Upper lobe of left lung (tissue), 6 donors: Measurements from ENCODE around the gene SPATA7. TPM values are rescaled to one million over a fixed set of nuclear protein-coding genes. Genes with fewer than 3 reads are reported as not detected.

Experiments
- ATAC-seq, 2 donors: fragments of 200-7000 bp; cut with Tn5 transposase; one replicate each; pipeline ENCODE4 v1.9.1; 2022; ENCODE audit warnings: mild to moderate bottlenecking in 2 of 2, moderate library complexity in 2 of 2; ENCODE audit not compliant: low FRiP score in 2 of 2
- DNase-seq, 2 donors: peaks; one replicate each; pipeline ENCODE4 v3.0.0-alpha.2; 2019 to 2020
- H3K27ac ChIP-seq, 4 donors: fragments of 200-600 bp; sonication (generic); one replicate each; pipeline ENCODE4 v1.5.1; 2016 to 2019
- H3K27me3 ChIP-seq, 4 donors: fragments of 200-600 bp; sonication (generic); one replicate each; pipeline ENCODE4 v1.5.1; 2017 to 2019
- H3K36me3 ChIP-seq, 4 donors: fragments of 200-600 bp; sonication (generic); one replicate each; pipeline ENCODE4 v1.5.1; 2016 to 2019
- H3K4me1 ChIP-seq, 4 donors: fragments of 200-600 bp; sonication (generic); one replicate each; pipeline ENCODE4 v1.5.1; 2018 to 2019
- H3K4me3 ChIP-seq, 4 donors: fragments of 200-600 bp; sonication (generic); one replicate each; pipeline ENCODE4 v1.5.1; 2017 to 2019; ENCODE audit warnings: mild to moderate bottlenecking in 2 of 4, moderate library complexity in 1 of 4
- H3K9me3 ChIP-seq, 4 donors: fragments of 200-600 bp; sonication (generic); one replicate each; pipeline ENCODE4 v1.5.1; 2018 to 2019
- CTCF ChIP-seq, 6 experiments: fragments of 450-650 bp in 4 of 6; fragments of 200-600 bp in 2 of 6; sonication (generic) in 2 of 6; IDR thresholded peaks; one replicate each; pipeline ENCODE4 v1.5.1; 2016 to 2019; ENCODE audit warnings: antibody characterized with exemption in 6 of 6
- EP300 ChIP-seq, 4 donors: sonication (generic); formaldehyde crosslinking; IDR thresholded peaks; one replicate each; pipeline ENCODE4 v1.5.1; 2017; ENCODE audit warnings: antibody characterized with exemption in 4 of 4, control low read depth in 2 of 4
- POLR2A ChIP-seq, 4 donors: fragments of 450-650 bp; IDR thresholded peaks; one replicate each; pipeline ENCODE4 v1.5.1; 2016 to 2017; ENCODE audit warnings: antibody characterized with exemption in 4 of 4, mild to moderate bottlenecking in 2 of 4
- POLR2AphosphoS5 ChIP-seq, 2 donors: sonication (generic); formaldehyde crosslinking; IDR thresholded peaks; one replicate each; pipeline ENCODE4 v1.5.1; 2017; ENCODE audit warnings: antibody characterized with exemption in 2 of 2
- WGBS, 2 donors: methylation state at CpG; one replicate each; pipeline ENCODE4 v1.1.5; 2017 to 2018; 5-methylcytosine and 5-hydroxymethylcytosine counted together
- total RNA-seq, 6 donors: library from RNA; depleted of rRNA in 4 of 6; stranded (reverse); fragments of >200 nt in 4 of 6; gene quantifications; one replicate each; pipeline versions ENCODE4 v1.1.0 to v1.2.1, GENCODE V29; 2016 to 2021
- donor health status: DM: no; HTN: no; CAD: no; lungs with moderate emphysema.
- donor health status: DM: no; HTN: yes; CAD: no; lungs with severe emphysema.

Gene SPATA7
- 10 to 100 TPM in 3 of 6 donors, 1 to 10 TPM in 3; 6.2 to 27.2 (median 11.0) TPM for total RNA-seq

GRCh38 chr14:88385212-88386101 lies at the start of gene SPATA7:
SPATA7 (plus strand) TSS chr14:88385657; CDS start chr14:88385819, 162 bp downstream.
- peak in 3 of 4 donors; percentile 53 to 86 (median 73) for TF ChIP-seq POLR2A (IDR thresholded peaks at IDR 0.05)
- TF ChIP-seq EP300 (IDR thresholded peaks at IDR 0.05) = no peak
- TF ChIP-seq POLR2AphosphoS5 (IDR thresholded peaks at IDR 0.05) = peak; percentile 82 to 94
- TF ChIP-seq CTCF (IDR thresholded peaks at IDR 0.05) = peak in 2 of 6 experiments; percentile 17 to 21
- Histone ChIP-seq H3K4me3 (peak within 1 kb of the TSS; percentile 70 to 98 (median 90)), H3K9me3 (no peaks in the 10 kb centered on the region), H3K36me3 (no peaks in the 10 kb centered on the region), H3K27ac (peak within 1 kb of the TSS; percentile 75 to 87 (median 82)), H3K4me1 (peaks cover 4 to 12% (median 9%) of the 10 kb centered on the region in 4 donors), H3K27me3 (no peaks in the 10 kb centered on the region)
- WGBS, 2 donors = 0 to 1% methylated on average over 17 to 38 of the region's 50 CpGs
- ATAC-seq (peak; percentile 97 to 99), DNase-seq (peak; percentile 96 to 98)

GRCh38 chr14:88340357-88340756 lies 45.1 kb upstream of the SPATA7 start:
- no peaks in the 10 kb centered on the region for H3K27me3 ChIP-seq
- H3K36me3 ChIP-seq = no peaks in the 10 kb centered on the region
- H3K27ac ChIP-seq = no peak overlapping the region
- TF ChIP-seq POLR2AphosphoS5 (IDR thresholded peaks at IDR 0.05) (no peak), POLR2A (IDR thresholded peaks at IDR 0.05) (no peak), CTCF (IDR thresholded peaks at IDR 0.05) (no peak), EP300 (IDR thresholded peaks at IDR 0.05) (no peak)
- DNase-seq (no peak), ATAC-seq (no peak)
- H3K9me3 ChIP-seq = no peaks in the 10 kb centered on the region
- no peak overlapping the region for H3K4me3 ChIP-seq
- no peaks in the 10 kb centered on the region for H3K4me1 ChIP-seq

- no peak for TF ChIP-seq POLR2AphosphoS5 (IDR thresholded peaks at IDR 0.05)
- no peak for TF ChIP-seq CTCF (IDR thresholded peaks at IDR 0.05)
- TF ChIP-seq EP300 (IDR thresholded peaks at IDR 0.05) = no peak
- no peak for TF ChIP-seq POLR2A (IDR thresholded peaks at IDR 0.05)
- no peak for DNase-seq
Measured at GRCh38 chr14:88342980-88343379, 42.5 kb upstream of the SPATA7 start.

GRCh38 chr14:88346048-88346639 lies 39.3 kb upstream of the SPATA7 start:
- no peaks in the 10 kb centered on the region for H3K9me3 ChIP-seq
- H3K27me3 ChIP-seq = no peaks in the 10 kb centered on the region
- WGBS, 2 donors = 65 to 72% methylated on average over 5 of the region's 5 CpGs
- no peaks in the 10 kb centered on the region for H3K36me3 ChIP-seq
- TF ChIP-seq POLR2A (IDR thresholded peaks at IDR 0.05) (no peak), CTCF (IDR thresholded peaks at IDR 0.05) (no peak), POLR2AphosphoS5 (IDR thresholded peaks at IDR 0.05) (no peak), EP300 (IDR thresholded peaks at IDR 0.05) (no peak)
- H3K4me3 ChIP-seq = no peak overlapping the region
- no peak overlapping the region for H3K27ac ChIP-seq
- H3K4me1 ChIP-seq = no peaks in the 10 kb centered on the region
- ATAC-seq = no peak
- DNase-seq = no peak

More at GRCh38 chr14:88342980-88343379, 42.5 kb upstream of the SPATA7 start:
- no peaks in the 10 kb centered on the region for H3K27me3 ChIP-seq
- H3K9me3 ChIP-seq = no peaks in the 10 kb centered on the region
- no peak for ATAC-seq
- no peaks in the 10 kb centered on the region for H3K36me3 ChIP-seq
- 96 to 100% methylated on average over 2 of the region's 2 CpGs for WGBS, 2 donors
- no peak overlapping the region for H3K4me3 ChIP-seq
- no peaks in the 10 kb centered on the region for H3K4me1 ChIP-seq
- no peak overlapping the region for H3K27ac ChIP-seq
